Activated naive CD8-positive, alpha-beta T cell (primary cell): ENCODE measurements around the gene UGT1A6.

Source experiments
- H3K27ac Mint-ChIP-seq: one replicate; pipeline ENCODE4 v1.8.0; 2021; ENCODE audit warnings: mixed read lengths
- H3K27me3 Mint-ChIP-seq: one replicate; pipeline ENCODE4 v1.8.0; 2021; ENCODE audit warnings: mixed read lengths
- H3K36me3 Mint-ChIP-seq: one replicate; pipeline ENCODE4 v1.8.0; 2021; ENCODE audit warnings: mixed read lengths
- H3K4me1 Mint-ChIP-seq: one replicate; pipeline ENCODE4 v1.8.0; 2021; ENCODE audit warnings: low read depth, mixed read lengths
- H3K4me3 Mint-ChIP-seq: one replicate; pipeline ENCODE4 v1.8.0; 2021; ENCODE audit warnings: mild to moderate bottlenecking, mixed read lengths
- H3K9me3 Mint-ChIP-seq: one replicate; pipeline ENCODE4 v1.8.0; 2021; ENCODE audit warnings: low read depth, mixed read lengths

UGT1A6 gene

GRCh38 chr2:233817995-233818638 lies 125.4 kb downstream of the UGT1A6 start:
- Mint-ChIP-seq H3K27me3 (peaks cover 2% of the 10 kb centered on the region), H3K27ac (no peak overlapping the region), H3K4me3 (no peak overlapping the region), H3K36me3 (no peaks in the 10 kb centered on the region), H3K9me3 (no peaks in the 10 kb centered on the region), H3K4me1 (peaks cover 2% of the 10 kb centered on the region)

GRCh38 chr2:233818639-233819621 lies 126.2 kb downstream of the UGT1A6 start:
- no peaks in the 10 kb centered on the region for H3K36me3 Mint-ChIP-seq
- no peak overlapping the region for H3K4me3 Mint-ChIP-seq
- H3K9me3 Mint-ChIP-seq = no peaks in the 10 kb centered on the region

DNA sequence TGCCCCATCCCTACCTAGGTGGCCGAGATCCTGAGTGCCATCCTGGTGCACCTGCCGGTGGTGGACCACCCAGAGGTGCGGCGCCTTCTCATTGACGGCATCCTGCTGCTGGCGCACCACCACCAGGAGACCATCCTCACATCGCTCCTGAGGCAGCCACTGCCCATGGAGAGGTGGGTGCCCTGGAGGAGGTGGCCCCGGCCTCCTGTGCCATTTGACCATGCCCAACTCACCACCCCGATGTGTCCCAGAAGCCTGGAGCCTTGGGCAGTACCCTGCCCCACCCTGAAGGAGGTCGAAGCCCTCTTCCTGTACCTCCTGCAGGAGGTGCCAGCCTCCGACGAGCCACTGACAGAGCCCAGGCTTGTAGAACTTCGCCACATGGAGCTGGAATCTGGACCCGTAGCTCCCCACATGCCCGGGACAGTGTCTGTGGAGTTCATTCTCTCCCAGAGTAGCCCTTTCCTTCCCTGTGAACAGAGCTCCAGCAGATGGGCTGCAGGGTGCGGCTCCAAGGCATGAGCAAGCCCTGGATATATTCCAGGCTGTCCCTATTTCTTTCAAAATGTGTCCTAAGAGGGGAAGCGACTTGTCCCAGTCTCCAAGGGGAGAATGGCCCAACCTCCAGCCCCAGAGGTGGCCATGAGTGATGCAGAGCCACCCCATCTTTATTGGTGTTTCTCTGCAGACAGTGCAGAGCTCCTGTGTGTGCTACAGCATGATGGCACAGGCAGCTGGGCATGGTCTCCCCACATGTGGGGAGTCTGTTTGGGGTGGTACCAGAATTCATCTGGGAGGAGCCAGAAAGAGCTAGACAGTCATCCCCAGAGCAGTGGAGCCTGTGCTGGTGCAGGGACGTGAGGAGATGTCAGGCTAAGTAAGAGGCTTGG lies 127.4 kb downstream of the UGT1A6 start:
- H3K4me3 Mint-ChIP-seq = no peak overlapping the region
- H3K36me3 Mint-ChIP-seq = no peaks in the 10 kb centered on the region
- no peaks in the 10 kb centered on the region for H3K9me3 Mint-ChIP-seq
- H3K27me3 Mint-ChIP-seq = peaks cover 2% of the 10 kb centered on the region
- no peak overlapping the region for H3K27ac Mint-ChIP-seq
- H3K4me1 Mint-ChIP-seq = peaks cover 2% of the 10 kb centered on the region

More at GRCh38 chr2:233818639-233819621, 126.2 kb downstream of the UGT1A6 start:
- Mint-ChIP-seq H3K4me1 (peaks cover 2% of the 10 kb centered on the region), H3K27ac (no peak overlapping the region), H3K27me3 (peaks cover 2% of the 10 kb centered on the region)

DNA sequence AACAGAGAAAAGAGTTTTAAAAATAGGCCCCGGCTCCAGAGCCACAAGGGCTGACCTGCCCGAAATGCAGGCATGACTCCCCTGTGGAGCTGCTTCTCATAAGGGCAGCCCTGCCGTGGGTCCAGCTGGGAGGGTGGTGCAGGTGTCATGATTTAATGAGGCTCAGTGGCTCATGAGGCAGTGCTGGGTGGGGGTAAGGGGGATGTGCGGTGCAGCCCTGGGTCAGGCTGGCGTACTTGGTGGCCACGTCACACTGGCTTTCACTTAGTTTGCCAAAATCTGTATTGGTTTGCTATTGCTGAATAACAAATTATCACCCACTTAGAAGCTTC lies 128.1 kb downstream of the UGT1A6 start:
- no peak overlapping the region for H3K4me3 Mint-ChIP-seq
- no peak overlapping the region for H3K27ac Mint-ChIP-seq
- H3K27me3 Mint-ChIP-seq = peaks cover 2% of the 10 kb centered on the region
- no peaks in the 10 kb centered on the region for H3K9me3 Mint-ChIP-seq
- H3K4me1 Mint-ChIP-seq = peaks cover 2% of the 10 kb centered on the region
- H3K36me3 Mint-ChIP-seq = no peaks in the 10 kb centered on the region

DNA sequence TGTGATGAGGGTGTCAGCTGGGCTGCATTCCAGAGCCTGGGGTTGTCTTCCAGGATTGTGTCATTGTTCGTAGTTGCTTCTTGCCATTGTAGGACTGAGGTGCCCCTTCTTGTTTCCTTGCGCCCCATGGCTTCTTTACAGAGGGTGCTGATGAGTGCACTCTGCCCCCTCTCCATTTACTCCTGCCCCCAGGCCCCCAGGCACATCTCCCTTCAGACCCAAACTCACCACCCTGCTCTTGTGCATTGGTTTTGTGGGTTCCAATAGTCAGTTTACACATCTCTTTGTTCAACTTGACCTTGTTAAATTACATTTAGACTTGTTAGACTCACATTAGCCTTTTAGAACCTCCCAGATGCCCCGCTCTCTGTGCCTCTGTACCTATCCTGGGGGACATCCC lies 128.5 kb downstream of the UGT1A6 start:
- Mint-ChIP-seq H3K36me3 (no peaks in the 10 kb centered on the region), H3K27me3 (peaks cover 2% of the 10 kb centered on the region), H3K9me3 (no peaks in the 10 kb centered on the region)

DNA sequence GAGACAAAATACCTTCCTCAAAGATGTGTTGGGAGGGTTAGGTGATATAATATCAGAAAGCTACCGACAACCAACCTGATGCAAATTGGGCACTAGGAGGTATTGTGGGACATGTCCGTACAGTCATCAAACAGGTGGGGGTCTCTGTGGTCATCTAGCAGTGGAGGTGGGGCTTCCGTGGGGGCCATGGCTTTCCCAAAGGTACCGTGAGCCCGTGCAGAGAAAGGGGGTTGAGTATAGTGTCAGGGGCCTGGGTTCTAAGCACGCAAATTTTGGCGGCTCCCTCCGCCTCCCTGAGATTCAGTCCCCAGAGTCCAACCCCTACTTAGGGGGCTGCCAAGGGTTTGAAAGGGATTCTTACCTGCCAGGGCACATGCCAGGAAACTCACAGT lies 129.0 kb downstream of the UGT1A6 start:
- Mint-ChIP-seq H3K27ac (no peak overlapping the region), H3K27me3 (peaks cover 2% of the 10 kb centered on the region), H3K9me3 (no peaks in the 10 kb centered on the region), H3K36me3 (no peaks in the 10 kb centered on the region), H3K4me3 (no peak overlapping the region), H3K4me1 (peaks cover 2% of the 10 kb centered on the region)

More for the DNA sequence above, 128.5 kb downstream of the UGT1A6 start:
- H3K27ac Mint-ChIP-seq = no peak overlapping the region
- no peak overlapping the region for H3K4me3 Mint-ChIP-seq
- H3K4me1 Mint-ChIP-seq = peaks cover 2% of the 10 kb centered on the region

- Mint-ChIP-seq H3K36me3 (no peaks in the 10 kb centered on the region), H3K9me3 (no peaks in the 10 kb centered on the region), H3K27me3 (no peaks in the 10 kb centered on the region), H3K4me3 (no peak overlapping the region), H3K4me1 (peaks cover under 1% of the 10 kb centered on the region), H3K27ac (no peak overlapping the region)
These were observed 129.5 kb downstream of the UGT1A6 start for GRCh38 chr2:233822101-233822771.
